Keratinocyte (primary cell): ENCODE results near the gene HSPG2.

Source experiments
- EZH2 ChIP-seq: IDR thresholded peaks from one replicate; pipeline ENCODE4 v1.6.1; 2012; ENCODE audit warnings: inconsistent platforms, mild to moderate bottlenecking, low read length, moderate library complexity
- TF ChIP-seq, protein P1 (sequence below), 3 experiments: IDR thresholded peaks in 1 of 3; conservative IDR thresholded peaks in 1 of 3; optimal IDR thresholded peaks in 1 of 3; 2 replicates in 2 of 3; 3 replicates in 1 of 3; pipeline versions ENCODE3 to v1.5.1; 2011; ENCODE audit warnings: low read length in 3 of 3, mild to moderate bottlenecking in 3 of 3, moderate library complexity in 2 of 3, control low read depth in 1 of 3, inconsistent platforms in 1 of 3; ENCODE audit not compliant: insufficient read depth in 2 of 3; ENCODE audit errors: extremely low read depth in 1 of 3

DNA sequence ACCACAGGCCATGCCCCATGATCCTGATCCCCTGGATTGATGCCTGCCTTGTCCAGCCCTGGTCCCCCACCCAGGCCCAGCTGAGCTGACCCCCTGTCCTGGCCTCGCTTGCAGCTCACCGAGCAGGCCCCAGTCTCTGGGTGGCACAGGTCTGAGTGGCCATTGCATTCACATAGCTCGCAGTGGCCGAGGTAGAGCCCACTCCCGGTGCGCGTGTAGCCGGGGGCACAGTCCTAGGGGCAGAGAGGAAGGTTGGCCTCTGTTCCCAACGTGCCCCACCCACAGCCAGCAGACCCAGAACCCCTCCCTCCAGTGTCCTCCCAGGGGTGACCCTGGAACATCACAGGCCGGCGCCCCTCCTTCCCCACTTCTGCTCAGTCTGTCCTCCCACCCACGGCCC lies 73.1 kb downstream of the HSPG2 start:
- TF ChIP-seq, protein P1, sequence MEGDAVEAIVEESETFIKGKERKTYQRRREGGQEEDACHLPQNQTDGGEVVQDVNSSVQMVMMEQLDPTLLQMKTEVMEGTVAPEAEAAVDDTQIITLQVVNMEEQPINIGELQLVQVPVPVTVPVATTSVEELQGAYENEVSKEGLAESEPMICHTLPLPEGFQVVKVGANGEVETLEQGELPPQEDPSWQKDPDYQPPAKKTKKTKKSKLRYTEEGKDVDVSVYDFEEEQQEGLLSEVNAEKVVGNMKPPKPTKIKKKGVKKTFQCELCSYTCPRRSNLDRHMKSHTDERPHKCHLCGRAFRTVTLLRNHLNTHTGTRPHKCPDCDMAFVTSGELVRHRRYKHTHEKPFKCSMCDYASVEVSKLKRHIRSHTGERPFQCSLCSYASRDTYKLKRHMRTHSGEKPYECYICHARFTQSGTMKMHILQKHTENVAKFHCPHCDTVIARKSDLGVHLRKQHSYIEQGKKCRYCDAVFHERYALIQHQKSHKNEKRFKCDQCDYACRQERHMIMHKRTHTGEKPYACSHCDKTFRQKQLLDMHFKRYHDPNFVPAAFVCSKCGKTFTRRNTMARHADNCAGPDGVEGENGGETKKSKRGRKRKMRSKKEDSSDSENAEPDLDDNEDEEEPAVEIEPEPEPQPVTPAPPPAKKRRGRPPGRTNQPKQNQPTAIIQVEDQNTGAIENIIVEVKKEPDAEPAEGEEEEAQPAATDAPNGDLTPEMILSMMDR (optimal IDR thresholded peaks at IDR 0.05 in 1 of 3, IDR thresholded peaks at IDR 0.05 in 1 of 3, conservative IDR thresholded peaks at IDR 0.05 in 1 of 3; ENCODE audit: extremely low read depth in 1 of 3, insufficient read depth in 2 of 3, low read length in 3 of 3): no peak
- TF ChIP-seq EZH2: no peak
